ENCODE data around the gene FHOD1. TPM values are rescaled to one million over a fixed set of nuclear protein-coding genes. Genes with fewer than 3 reads are reported as not detected.

The FHOD1 gene
- total and polyA plus RNA-seq, 2 of the 4 experiments (the other 2 are of a cell fraction) = 13.8 to 64.0 TPM

DNA sequence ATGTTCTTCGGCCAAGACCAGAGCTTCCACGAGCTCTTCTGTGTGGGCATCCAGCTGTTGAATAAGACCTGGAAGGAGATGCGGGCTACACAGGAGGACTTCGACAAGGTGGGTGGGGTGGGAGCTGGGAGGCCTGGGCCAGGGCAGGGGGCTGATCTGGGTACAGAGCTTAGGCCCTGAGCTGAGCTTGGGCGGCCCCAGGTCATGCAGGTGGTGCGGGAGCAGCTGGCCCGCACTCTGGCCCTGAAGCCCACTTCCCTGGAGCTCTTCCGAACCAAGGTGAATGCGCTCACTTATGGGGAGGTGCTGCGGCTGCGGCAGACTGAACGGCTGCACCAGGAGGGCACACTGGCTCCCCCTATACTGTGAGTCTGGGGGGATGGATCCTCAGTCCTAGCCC lies 44.9 kb downstream of the FHOD1 start:
- H3K36me3 ChIP-seq (ENCODE audit: control insufficient read depth, insufficient read depth, low read length) = peaks cover 39% of the 10 kb centered on the region
- CTCF ChIA-PET = interaction anchor here (0.6 kb wide), 1 partner anchor 793 kb away, joined by 3 read pairs; no protein-coding TSS in a partner anchor
- H3K9me1 ChIP-seq (ENCODE audit: insufficient read depth, low read length) = peaks cover 4% of the 10 kb centered on the region; the same call in 1 of the 2 replicates
- no peak overlapping the region for H2BK120ac ChIP-seq (ENCODE audit: low read depth, low read length)
- no peak overlapping the region for H3K4ac ChIP-seq (ENCODE audit: low read depth, low read length)
- no peak overlapping the region for H4K8ac ChIP-seq (ENCODE audit: low read depth in 2 of 2, low read length in 2 of 2)
- H3K4me2 ChIP-seq (ENCODE audit: low read depth, low read length) = no peak overlapping the region
- intact Hi-C loops (cut with micrococcal nuclease) = no loop called here
- POLR2A ChIA-PET (ENCODE audit: unreplicated experiment) = interaction anchor here (0.5 kb wide), 1 partner anchor 219 kb away, joined by 8 read pairs; no protein-coding TSS in a partner anchor
- H3K56ac ChIP-seq (ENCODE audit: extremely low read depth, insufficient read depth, low read length) = no peak overlapping the region
- H2BK5ac ChIP-seq (ENCODE audit: low read depth, low read length, poor library complexity, severe bottlenecking) = no peak overlapping the region
- WGBS, 2 experiments (ENCODE audit: extremely low coverage in 2 of 2, insufficient read length in 1 of 2) = 94% methylated on average over 2 of the region's 12 CpGs; no CpG with 5 or more reads in 1 of the 2 experiments
- H3K4me3 ChIP-seq (ENCODE audit: insufficient read depth, low read depth, low read length) = no peak overlapping the region
- H3K14ac ChIP-seq (replicated peaks; ENCODE audit: low read depth, low read length) = no peak overlapping the region
- no peak overlapping the region for H4K91ac ChIP-seq (ENCODE audit: insufficient read depth, low read depth, low read length)
- H4K5ac ChIP-seq (ENCODE audit: low read depth, low read length) = no peak overlapping the region
- H3K27ac ChIP-seq (ENCODE audit: insufficient read depth, low read length) = no peak overlapping the region
- no peaks in the 10 kb centered on the region for H3K9me3 ChIP-seq (ENCODE audit: control insufficient read depth, insufficient read depth, low read length)
- no peaks in the 10 kb centered on the region for H3K27me3 ChIP-seq (ENCODE audit: control insufficient read depth, insufficient read depth, low read length)
- no peak overlapping the region for H2AK5ac ChIP-seq (ENCODE audit: low read depth, low read length)
- ATAC-seq (ENCODE audit: low read depth) (no peak), DNase-seq (no peak)
- in situ Hi-C loops (cut with MboI; ENCODE audit: low sequenced_read_pairs) = no loop called here
- H2BK20ac ChIP-seq (ENCODE audit: low read depth, low read length) = no peak overlapping the region
- H2AFZ ChIP-seq (replicated peaks; ENCODE audit: low read length, poor library complexity) = no peak overlapping the region
- H3K23ac ChIP-seq (ENCODE audit: low read depth, low read length) = no peak overlapping the region
- H4K20me1 ChIP-seq (ENCODE audit: insufficient read depth, low read length) = 0 out of 2 replicates have a peak, but pooled peaks cover 2% of the 10 kb centered on the region
- no peak overlapping the region for H3K18ac ChIP-seq (ENCODE audit: low read depth, low read length)
- no TSS peak for BruUV-seq (replicated peaks)
- H2AK9ac ChIP-seq (replicated peaks; ENCODE audit: low read depth, low read length, poor library complexity) = no peak overlapping the region
- no peak for TF ChIP-seq NFE2L2 (IDR thresholded peaks at IDR 0.05; ENCODE audit: low read depth, low read length)
- no peak for TF ChIP-seq MXI1 (IDR thresholded peaks at IDR 0.05; ENCODE audit: borderline replicate concordance, low read depth, low read length)
- no peak for TF ChIP-seq USF2 (IDR thresholded peaks at IDR 0.05; ENCODE audit: low read depth, low read length)
- TF ChIP-seq RAD21 (IDR thresholded peaks at IDR 0.05; ENCODE audit: low read length) = no peak
- no peak for TF ChIP-seq RFX5 (IDR thresholded peaks at IDR 0.05; ENCODE audit: low read depth, low read length)
- TF ChIP-seq BHLHE40 (IDR thresholded peaks at IDR 0.05; ENCODE audit: low read depth, low read length) = no peak
- no peak overlapping the region for H3K9ac ChIP-seq (ENCODE audit: low read depth, low read length)
- no peak overlapping the region for H2BK15ac ChIP-seq (ENCODE audit: low read depth, low read length)
- peaks cover 0 to 1% of the 10 kb centered on the region in 2 experiments; a peak in 1 of 4 replicates for H3K79me1 ChIP-seq (ENCODE audit: low read depth in 1 of 2, low read length in 2 of 2)
- no peaks in the 10 kb centered on the region; the same call in 1 of the 2 replicates for H3K4me1 ChIP-seq (ENCODE audit: control insufficient read depth, insufficient read depth, low read length)
- dilution Hi-C loops (cut with HindIII; ENCODE audit: low sequenced_read_pairs, unreplicated experiment) = no loop called here
